Trophoblast cell (in vitro differentiated cells and primary cell): ENCODE measurements around the gene SMG5.

Source experiments
- DNase-seq, 2 donors: peaks; one replicate each; pipeline ENCODE4 v3.0.0-alpha.2; 2016
- H2AFZ ChIP-seq: 2 replicates; pipeline ENCODE4 v1.6.1; 2013; ENCODE audit warnings: low read length, moderate library complexity, mild to moderate bottlenecking; ENCODE audit not compliant: insufficient read depth, poor library complexity
- H2AK5ac ChIP-seq: 2 replicates; pipeline ENCODE4 v1.6.1; 2013; ENCODE audit warnings: mild to moderate bottlenecking, low read length
- H2BK120ac ChIP-seq: 2 replicates; pipeline ENCODE4 v1.6.1; 2013; ENCODE audit warnings: low read length, mild to moderate bottlenecking, moderate library complexity; ENCODE audit not compliant: insufficient read depth, poor library complexity
- H2BK12ac ChIP-seq: 2 replicates; pipeline ENCODE4 v1.6.1; 2013; ENCODE audit warnings: mild to moderate bottlenecking, low read length, moderate library complexity
- H2BK5ac ChIP-seq: 2 replicates; pipeline ENCODE4 v1.6.1; 2013; ENCODE audit warnings: low read length, low read depth, moderate library complexity, mild to moderate bottlenecking; ENCODE audit not compliant: poor library complexity
- H3K14ac ChIP-seq: 2 replicates; pipeline ENCODE4 v1.6.1; 2013; ENCODE audit warnings: mild to moderate bottlenecking, low read length
- H3K18ac ChIP-seq: 2 replicates; pipeline ENCODE4 v1.6.1; 2013; ENCODE audit warnings: mild to moderate bottlenecking, low read length
- H3K23ac ChIP-seq: 2 replicates; pipeline ENCODE4 v1.6.1; 2013; ENCODE audit warnings: low read length
- H3K27ac ChIP-seq: 2 replicates; pipeline ENCODE4 v1.5.1; 2013; ENCODE audit warnings: low read depth, mild to moderate bottlenecking, inconsistent platforms, low read length, moderate library complexity
- H3K27me3 ChIP-seq: 2 replicates; pipeline ENCODE4 v1.6.1; 2013; ENCODE audit warnings: inconsistent platforms, mild to moderate bottlenecking, low read length, moderate library complexity; ENCODE audit not compliant: insufficient read depth
- H3K36me3 ChIP-seq, 2 experiments: 1 replicate in 1 of 2; 2 replicates in 1 of 2; pipeline ENCODE4 v1.6.1; 2013; ENCODE audit warnings: low read length in 2 of 2, mild to moderate bottlenecking in 2 of 2, moderate library complexity in 1 of 2; ENCODE audit not compliant: insufficient read depth in 2 of 2, control insufficient read depth in 1 of 2
- H3K4ac ChIP-seq: 2 replicates; pipeline ENCODE4 v1.6.1; 2013; ENCODE audit warnings: low read depth, mild to moderate bottlenecking, low read length, moderate library complexity
- H3K4me1 ChIP-seq, 2 experiments: 1 replicate in 1 of 2; 2 replicates in 1 of 2; pipeline ENCODE4 v1.6.1; 2013; ENCODE audit warnings: low read length in 2 of 2, mild to moderate bottlenecking in 2 of 2, moderate library complexity in 1 of 2; ENCODE audit not compliant: insufficient read depth in 2 of 2, control insufficient read depth in 1 of 2
- H3K4me2 ChIP-seq: 2 replicates; pipeline ENCODE4 v1.6.1; 2013; ENCODE audit warnings: inconsistent platforms, mild to moderate bottlenecking, low read length, moderate library complexity
- H3K4me3 ChIP-seq: 2 replicates; pipeline ENCODE4 v1.5.1; 2013; ENCODE audit warnings: mild to moderate bottlenecking, low read depth, low read length, inconsistent platforms
- H3K79me1 ChIP-seq: one replicate; pipeline ENCODE4 v1.6.1; 2013; ENCODE audit warnings: low read length
- H3K79me2 ChIP-seq: 2 replicates; pipeline ENCODE4 v1.6.1; 2013; ENCODE audit warnings: low read length, mild to moderate bottlenecking; ENCODE audit not compliant: control insufficient read depth, insufficient read depth, poor library complexity
- H3K9ac ChIP-seq: 2 replicates; pipeline ENCODE4 v1.6.1; 2013; ENCODE audit warnings: mild to moderate bottlenecking, low read length
- H3K9me3 ChIP-seq: 2 replicates; pipeline ENCODE4 v1.6.1; 2013; ENCODE audit warnings: low read depth, mild to moderate bottlenecking, control low read depth, inconsistent platforms, low read length; ENCODE audit not compliant: insufficient read depth
- H4K12ac ChIP-seq: 2 replicates; pipeline ENCODE4 v1.6.1; 2013; ENCODE audit warnings: low read depth, mild to moderate bottlenecking, low read length, moderate library complexity
- H4K8ac ChIP-seq: 2 replicates; pipeline ENCODE4 v1.6.1; 2013; ENCODE audit warnings: low read depth, mild to moderate bottlenecking, low read length, moderate library complexity
- H4K91ac ChIP-seq: one replicate; pipeline ENCODE4 v1.6.1; 2013; ENCODE audit warnings: low read depth, mild to moderate bottlenecking, low read length, moderate library complexity
- WGBS: extraction: QIAGEN DNeasy Blood & Tissue Kit; methylation state at CpG from one replicate; pipeline ENCODE4 v1.1.7; 2013; ENCODE audit warnings: missing lambda C conversion rate; ENCODE audit not compliant: insufficient read length, insufficient coverage; ENCODE audit errors: extremely low coverage; 5-methylcytosine and 5-hydroxymethylcytosine counted together

The SMG5 gene

DNA sequence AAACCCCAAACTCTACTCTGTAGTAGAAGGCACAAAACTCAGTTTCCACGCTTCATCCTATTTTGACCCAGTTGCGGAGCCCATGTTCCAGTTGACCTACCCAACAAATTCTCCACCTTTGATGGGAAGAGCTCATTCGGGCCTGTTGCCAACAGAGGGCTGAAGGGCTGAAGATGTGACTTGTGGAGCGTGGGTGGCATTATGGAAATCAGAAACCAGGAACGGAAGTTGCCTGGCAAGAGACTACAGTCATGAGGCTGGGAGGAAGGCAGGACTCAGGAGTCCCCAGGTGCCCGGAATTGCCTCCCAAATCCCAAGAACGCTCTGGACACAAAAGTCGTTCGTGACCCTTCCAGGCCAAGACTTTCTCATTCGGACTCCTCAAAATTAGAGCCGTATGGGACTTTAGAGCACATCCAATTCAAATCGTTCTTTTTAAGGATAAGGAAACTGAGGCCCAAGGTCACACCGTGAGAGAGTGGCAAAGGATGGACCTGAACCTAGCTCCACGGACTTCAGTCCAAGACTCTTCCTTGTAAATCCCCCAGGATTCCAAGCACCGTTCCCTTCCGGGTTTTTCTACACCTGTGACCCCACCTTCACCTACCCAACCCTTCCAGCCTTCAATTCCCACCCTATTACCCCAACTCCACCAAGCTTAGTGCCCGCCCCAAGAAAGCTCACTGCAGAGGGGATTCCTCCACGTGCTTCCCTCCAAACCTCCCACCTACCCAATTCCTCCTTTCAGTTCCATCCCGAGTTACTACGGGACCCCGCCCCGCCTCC is 739 bp downstream of the SMG5 start:
- Histone ChIP-seq H2BK120ac (peak overlapping the region; percentile 99), H4K8ac (peak overlapping the region; percentile 99), H3K4me2 (peak overlapping the region; percentile 86), H3K79me1 (peaks cover 5% of the 10 kb centered on the region), H3K27me3 (no peaks in the 10 kb centered on the region), H3K79me2 (peaks cover 20% of the 10 kb centered on the region), H3K4me1 (peaks cover 20 to 21% of the 10 kb centered on the region in 2 experiments), H3K27ac (peak overlapping the region; percentile 69), H2BK5ac (peak overlapping the region; percentile 97), H3K4ac (peak overlapping the region; percentile 85), H4K12ac (peak overlapping the region; percentile 85), H3K14ac (peak overlapping the region; percentile 99), H2AFZ (no peak overlapping the region), H3K9ac (peak overlapping the region; percentile 92), H3K18ac (peak overlapping the region; percentile 76), H3K4me3 (peak overlapping the region; percentile 94), H3K9me3 (no peaks in the 10 kb centered on the region), H3K36me3 (peaks cover 20 to 25% of the 10 kb centered on the region in 2 experiments), H4K91ac (peak overlapping the region; percentile 99), H2AK5ac (peak overlapping the region; percentile 97), H2BK12ac (no peak overlapping the region), H3K23ac (no peak overlapping the region)
- WGBS: no CpG with 5 or more reads among the region's 22 CpGs
- peak in 1 of 2 donors; percentile 26 for DNase-seq

DNA sequence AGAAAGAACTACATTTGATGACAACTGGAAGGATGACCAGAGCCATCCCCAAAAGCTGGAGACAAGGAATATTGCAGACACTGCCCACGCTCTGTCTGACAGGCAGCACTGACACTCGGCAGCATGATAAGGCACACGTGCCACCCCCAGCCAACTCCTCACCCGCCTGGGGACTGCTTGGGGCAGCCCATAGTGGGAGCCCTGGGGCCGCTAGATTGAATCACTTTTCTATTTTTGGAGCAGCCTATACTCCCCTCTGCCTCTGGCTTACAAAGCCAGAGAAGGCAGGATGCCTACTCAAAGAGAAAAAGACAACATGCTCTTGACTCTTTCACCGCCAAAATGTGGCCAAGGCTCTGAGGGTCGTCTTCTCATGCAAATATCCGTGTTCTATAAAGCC is 1.3 kb downstream of the SMG5 start:
- Histone ChIP-seq H4K91ac (no peak overlapping the region), H3K27ac (no peak overlapping the region), H3K9ac (no peak overlapping the region), H3K79me1 (peaks cover 5% of the 10 kb centered on the region), H3K27me3 (no peaks in the 10 kb centered on the region), H3K79me2 (peaks cover 20% of the 10 kb centered on the region), H2AFZ (no peak overlapping the region), H2BK120ac (no peak overlapping the region), H2BK5ac (no peak overlapping the region), H2BK12ac (no peak overlapping the region), H3K4me2 (peak overlapping the region; percentile 86), H2AK5ac (no peak overlapping the region), H3K23ac (no peak overlapping the region), H3K18ac (no peak overlapping the region), H3K4me1 (peaks cover 20 to 21% of the 10 kb centered on the region in 2 experiments), H3K14ac (no peak overlapping the region), H4K8ac (no peak overlapping the region), H3K4ac (peak overlapping the region; percentile 85), H3K4me3 (no peak overlapping the region), H3K9me3 (no peaks in the 10 kb centered on the region), H4K12ac (no peak overlapping the region), H3K36me3 (peaks cover 22 to 30% of the 10 kb centered on the region in 2 experiments)
- DNase-seq: peak; percentile 9 to 16
- WGBS: no CpG with 5 or more reads among the region's 8 CpGs

DNA sequence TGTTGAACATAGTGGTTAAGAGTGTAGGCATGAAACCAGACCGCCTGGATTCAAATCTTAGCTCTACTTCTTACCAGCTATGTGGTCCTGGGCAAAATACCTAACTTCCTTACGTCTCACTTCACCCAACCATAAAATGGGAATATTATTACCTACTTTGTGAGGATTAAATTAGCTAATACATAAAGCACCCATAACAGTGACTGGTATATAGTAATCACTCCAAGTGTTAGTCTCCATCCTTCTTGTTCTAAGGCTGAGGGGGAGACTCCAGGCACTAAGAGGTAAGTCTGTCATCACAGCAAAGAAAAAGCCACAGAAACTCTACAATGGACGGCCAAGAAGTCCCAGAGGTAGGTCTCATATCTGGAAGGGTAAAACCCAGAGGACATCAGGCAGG is 2.8 kb downstream of the SMG5 start:
- H3K9me3 ChIP-seq: no peaks in the 10 kb centered on the region
- peak overlapping the region; percentile 57 for H3K4ac ChIP-seq
- H4K8ac ChIP-seq: no peak overlapping the region
- H4K91ac ChIP-seq: no peak overlapping the region
- H3K14ac ChIP-seq: no peak overlapping the region
- H3K4me2 ChIP-seq: no peak overlapping the region
- no CpG with 5 or more reads among the region's 3 CpGs for WGBS
- H2AFZ ChIP-seq: no peak overlapping the region
- peaks cover 19 to 21% of the 10 kb centered on the region in 2 experiments for H3K4me1 ChIP-seq
- H3K36me3 ChIP-seq: peaks cover 24 to 42% of the 10 kb centered on the region in 2 experiments
- H3K27ac ChIP-seq: no peak overlapping the region
- H4K12ac ChIP-seq: no peak overlapping the region
- H2BK5ac ChIP-seq: no peak overlapping the region
- H2BK120ac ChIP-seq: no peak overlapping the region
- H3K79me2 ChIP-seq: peaks cover 20% of the 10 kb centered on the region
- H3K23ac ChIP-seq: no peak overlapping the region
- H3K9ac ChIP-seq: no peak overlapping the region
- no peak overlapping the region for H3K18ac ChIP-seq
- no peak overlapping the region for H2BK12ac ChIP-seq
- H3K79me1 ChIP-seq: peaks cover 5% of the 10 kb centered on the region
- H3K4me3 ChIP-seq: no peak overlapping the region
- DNase-seq: no peak
- no peaks in the 10 kb centered on the region for H3K27me3 ChIP-seq
- H2AK5ac ChIP-seq: no peak overlapping the region

DNA sequence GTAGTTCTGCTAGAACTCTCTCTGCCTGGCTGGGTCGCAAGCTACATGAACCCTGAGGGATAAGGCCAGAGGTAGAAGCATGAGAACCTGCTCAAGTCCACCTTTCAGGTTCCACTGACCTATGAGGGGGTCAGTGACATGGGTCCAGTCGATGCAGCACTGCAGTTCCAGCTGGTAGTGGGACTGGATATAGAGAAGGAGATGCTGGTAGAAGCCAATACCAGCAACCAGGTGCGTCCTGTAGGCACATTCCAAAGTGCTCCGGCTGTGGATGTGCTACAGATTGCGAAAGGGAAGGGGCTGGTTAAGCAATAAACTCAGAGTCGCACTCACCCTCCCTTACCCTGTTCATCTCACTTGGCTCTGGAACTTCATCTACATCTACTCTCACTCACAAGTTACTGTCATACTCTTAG is 5.7 kb downstream of the SMG5 start:
- H3K14ac ChIP-seq: no peak overlapping the region
- no peak overlapping the region for H3K18ac ChIP-seq

More for the DNA sequence above, 5.7 kb downstream of the SMG5 start:
- H3K4me1 ChIP-seq: peaks cover 7 to 9% of the 10 kb centered on the region in 2 experiments
- no peak overlapping the region for H4K8ac ChIP-seq
- no peaks in the 10 kb centered on the region for H3K27me3 ChIP-seq
- no peaks in the 10 kb centered on the region for H3K9me3 ChIP-seq
- no peak overlapping the region for H4K12ac ChIP-seq
- H3K79me1 ChIP-seq: no peaks in the 10 kb centered on the region
- H2BK5ac ChIP-seq: no peak overlapping the region
- H3K4me2 ChIP-seq: no peak overlapping the region
- H3K79me2 ChIP-seq: peaks cover 12% of the 10 kb centered on the region
- DNase-seq: peak; percentile 97 to 98
- no peak overlapping the region for H3K9ac ChIP-seq
- no peak overlapping the region for H2BK120ac ChIP-seq
- no peak overlapping the region for H3K27ac ChIP-seq
- no peak overlapping the region for H4K91ac ChIP-seq
- no peak overlapping the region for H2AK5ac ChIP-seq
- no peak overlapping the region for H3K4me3 ChIP-seq
- no peak overlapping the region for H3K23ac ChIP-seq
- no CpG with 5 or more reads among the region's 6 CpGs for WGBS
- H3K4ac ChIP-seq: no peak overlapping the region
- H2BK12ac ChIP-seq: no peak overlapping the region
- peaks cover 45 to 67% of the 10 kb centered on the region in 2 experiments for H3K36me3 ChIP-seq
- no peak overlapping the region for H2AFZ ChIP-seq
